Measurements from ENCODE around the gene SPPL2C. TPM values are rescaled to one million over a fixed set of nuclear protein-coding genes. Genes with fewer than 3 reads are reported as not detected.

The SPPL2C gene, protein sequence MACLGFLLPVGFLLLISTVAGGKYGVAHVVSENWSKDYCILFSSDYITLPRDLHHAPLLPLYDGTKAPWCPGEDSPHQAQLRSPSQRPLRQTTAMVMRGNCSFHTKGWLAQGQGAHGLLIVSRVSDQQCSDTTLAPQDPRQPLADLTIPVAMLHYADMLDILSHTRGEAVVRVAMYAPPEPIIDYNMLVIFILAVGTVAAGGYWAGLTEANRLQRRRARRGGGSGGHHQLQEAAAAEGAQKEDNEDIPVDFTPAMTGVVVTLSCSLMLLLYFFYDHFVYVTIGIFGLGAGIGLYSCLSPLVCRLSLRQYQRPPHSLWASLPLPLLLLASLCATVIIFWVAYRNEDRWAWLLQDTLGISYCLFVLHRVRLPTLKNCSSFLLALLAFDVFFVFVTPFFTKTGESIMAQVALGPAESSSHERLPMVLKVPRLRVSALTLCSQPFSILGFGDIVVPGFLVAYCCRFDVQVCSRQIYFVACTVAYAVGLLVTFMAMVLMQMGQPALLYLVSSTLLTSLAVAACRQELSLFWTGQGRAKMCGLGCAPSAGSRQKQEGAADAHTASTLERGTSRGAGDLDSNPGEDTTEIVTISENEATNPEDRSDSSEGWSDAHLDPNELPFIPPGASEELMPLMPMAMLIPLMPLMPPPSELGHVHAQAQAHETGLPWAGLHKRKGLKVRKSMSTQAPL
- not detected in 2 replicates for total RNA-seq

DNA sequence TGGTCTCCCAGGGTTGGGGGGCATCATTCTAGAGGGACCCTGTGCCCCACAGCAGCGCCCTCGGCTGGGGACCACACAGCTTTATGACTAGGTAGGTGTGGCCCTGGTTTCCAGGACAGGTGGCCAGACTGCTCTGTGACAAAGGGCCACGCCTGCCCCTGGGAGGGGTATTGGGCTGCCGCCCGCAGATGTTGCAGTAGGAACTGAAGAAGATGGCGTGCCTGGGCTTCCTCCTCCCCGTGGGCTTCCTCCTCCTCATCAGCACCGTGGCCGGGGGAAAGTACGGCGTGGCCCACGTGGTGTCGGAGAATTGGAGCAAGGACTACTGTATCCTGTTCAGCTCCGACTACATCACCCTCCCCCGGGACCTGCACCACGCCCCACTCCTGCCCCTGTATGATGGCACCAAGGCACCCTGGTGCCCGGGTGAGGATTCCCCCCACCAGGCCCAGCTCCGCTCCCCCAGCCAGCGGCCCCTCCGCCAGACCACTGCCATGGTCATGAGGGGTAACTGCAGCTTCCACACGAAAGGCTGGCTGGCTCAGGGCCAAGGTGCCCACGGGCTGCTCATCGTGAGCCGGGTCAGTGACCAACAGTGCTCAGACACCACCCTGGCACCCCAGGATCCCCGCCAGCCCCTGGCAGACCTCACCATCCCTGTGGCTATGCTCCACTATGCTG, at the start of gene SPPL2C:
Gene SPPL2C (plus strand): TSS at position 187 of the 681 bp plus-strand sequence. CDS start 26 bp downstream, at position 213.

DNA sequence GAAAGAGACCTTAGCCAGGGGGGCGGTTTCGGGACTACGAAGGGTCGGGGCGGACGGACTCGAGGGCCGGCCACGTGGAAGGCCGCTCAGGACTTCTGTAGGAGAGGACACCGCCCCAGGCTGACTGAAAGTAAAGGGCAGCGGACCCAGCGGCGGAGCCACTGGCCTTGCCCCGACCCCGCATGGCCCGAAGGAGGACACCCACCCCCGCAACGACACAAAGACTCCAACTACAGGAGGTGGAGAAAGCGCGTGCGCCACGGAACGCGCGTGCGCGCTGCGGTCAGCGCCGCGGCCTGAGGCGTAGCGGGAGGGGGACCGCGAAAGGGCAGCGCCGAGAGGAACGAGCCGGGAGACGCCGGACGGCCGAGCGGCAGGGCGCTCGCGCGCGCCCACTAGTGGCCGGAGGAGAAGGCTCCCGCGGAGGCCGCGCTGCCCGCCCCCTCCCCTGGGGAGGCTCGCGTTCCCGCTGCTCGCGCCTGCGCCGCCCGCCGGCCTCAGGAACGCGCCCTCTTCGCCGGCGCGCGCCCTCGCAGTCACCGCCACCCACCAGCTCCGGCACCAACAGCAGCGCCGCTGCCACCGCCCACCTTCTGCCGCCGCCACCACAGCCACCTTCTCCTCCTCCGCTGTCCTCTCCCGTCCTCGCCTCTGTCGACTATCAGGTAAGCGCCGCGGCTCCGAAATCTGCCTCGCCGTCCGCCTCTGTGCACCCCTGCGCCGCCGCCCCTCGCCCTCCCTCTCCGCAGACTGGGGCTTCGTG, 49.5 kb downstream of the SPPL2C start, which contains the start of gene MAPT:
Gene MAPT (plus strand): TSS at position 533 of the 763 bp plus-strand sequence. CDS start 67,784 bp downstream, outside the sequence.

Other genes starting within 250 kb of the SPPL2C start
- gene CRHR1, start 60.6 kb upstream of the SPPL2C start, total RNA-seq, result not detected in 2 replicates
- gene MAPT, start 49.7 kb downstream of the SPPL2C start, total RNA-seq, result under 0.01 TPM in 2 replicates
- not detected in 2 replicates for gene STH, start 154.4 kb downstream of the SPPL2C start, total RNA-seq